ENCODE results near the gene ITGB2. TPM values are rescaled to one million over a fixed set of nuclear protein-coding genes. Genes with fewer than 3 reads are reported as not detected.

The ITGB2 gene
- total and polyA plus RNA-seq, 9 donors = 8.0 to 18.0 (median 13.4) TPM

GRCh38 chr21:44865561-44866280 lies 55.0 kb downstream of the ITGB2 start:
- DNase-seq = no peak
- 80% methylated on average over 7 of the region's 12 CpGs for WGBS (ENCODE audit: insufficient coverage)
- Histone ChIP-seq H3K27me3 (ENCODE audit: control insufficient read depth, insufficient read depth, low read length) (no peaks in the 10 kb centered on the region), H3K27ac (ENCODE audit: low read length) (no peak overlapping the region), H3K4me3 (ENCODE audit: low read length) (no peak overlapping the region), H3K9me3 (replicated peaks; ENCODE audit: control insufficient read depth, low read depth, low read length) (no peaks in the 10 kb centered on the region), H3K4me1 (ENCODE audit: control insufficient read depth, insufficient read depth, low read length) (peaks cover 28% of the 10 kb centered on the region), H3K36me3 (ENCODE audit: control insufficient read depth, insufficient read depth, low read length) (peaks cover 40% of the 10 kb centered on the region)

GRCh38 chr21:44862869-44863685 lies 57.6 kb downstream of the ITGB2 start:
- no peak overlapping the region for H3K27ac ChIP-seq (ENCODE audit: low read length)
- peaks cover 8% of the 10 kb centered on the region for H3K4me1 ChIP-seq (ENCODE audit: control insufficient read depth, insufficient read depth, low read length)
- WGBS (ENCODE audit: insufficient coverage) = 95% methylated on average over 18 of the region's 25 CpGs
- DNase-seq = no peak
- peaks cover 56% of the 10 kb centered on the region for H3K36me3 ChIP-seq (ENCODE audit: control insufficient read depth, insufficient read depth, low read length)
- H3K9me3 ChIP-seq (replicated peaks; ENCODE audit: control insufficient read depth, low read depth, low read length) = no peaks in the 10 kb centered on the region
- H3K27me3 ChIP-seq (ENCODE audit: control insufficient read depth, insufficient read depth, low read length) = no peaks in the 10 kb centered on the region
- H3K4me3 ChIP-seq (ENCODE audit: low read length) = no peak overlapping the region

GRCh38 chr21:44858791-44859190 lies 61.9 kb downstream of the ITGB2 start:
- Histone ChIP-seq H3K36me3 (ENCODE audit: control insufficient read depth, insufficient read depth, low read length) (peaks cover 67% of the 10 kb centered on the region), H3K9me3 (replicated peaks; ENCODE audit: control insufficient read depth, low read depth, low read length) (no peaks in the 10 kb centered on the region), H3K4me3 (ENCODE audit: low read length) (no peak overlapping the region), H3K4me1 (ENCODE audit: control insufficient read depth, insufficient read depth, low read length) (no peaks in the 10 kb centered on the region), H3K27ac (ENCODE audit: low read length) (no peak overlapping the region), H3K27me3 (ENCODE audit: control insufficient read depth, insufficient read depth, low read length) (no peaks in the 10 kb centered on the region)
- 88% methylated on average over 7 of the region's 10 CpGs for WGBS (ENCODE audit: insufficient coverage)
- no peak for DNase-seq

GRCh38 chr21:44858291-44858690 lies 62.4 kb downstream of the ITGB2 start:
- H3K4me1 ChIP-seq (ENCODE audit: control insufficient read depth, insufficient read depth, low read length) = no peaks in the 10 kb centered on the region
- H3K27me3 ChIP-seq (ENCODE audit: control insufficient read depth, insufficient read depth, low read length) = no peaks in the 10 kb centered on the region
- no peaks in the 10 kb centered on the region for H3K9me3 ChIP-seq (replicated peaks; ENCODE audit: control insufficient read depth, low read depth, low read length)
- H3K36me3 ChIP-seq (ENCODE audit: control insufficient read depth, insufficient read depth, low read length) = peaks cover 67% of the 10 kb centered on the region
- H3K27ac ChIP-seq (ENCODE audit: low read length) = no peak overlapping the region
- no peak for DNase-seq
- WGBS (ENCODE audit: insufficient coverage) = 89% methylated on average over 14 of the region's 15 CpGs
- no peak overlapping the region for H3K4me3 ChIP-seq (ENCODE audit: low read length)

GRCh38 chr21:44857127-44857892 lies 63.4 kb downstream of the ITGB2 start:
- peaks cover 71% of the 10 kb centered on the region for H3K36me3 ChIP-seq (ENCODE audit: control insufficient read depth, insufficient read depth, low read length)
- 90% methylated on average over 2 of the region's 16 CpGs for WGBS (ENCODE audit: insufficient coverage)
- DNase-seq = no peak
- no peak overlapping the region for H3K4me3 ChIP-seq (ENCODE audit: low read length)
- H3K27me3 ChIP-seq (ENCODE audit: control insufficient read depth, insufficient read depth, low read length) = no peaks in the 10 kb centered on the region
- H3K9me3 ChIP-seq (replicated peaks; ENCODE audit: control insufficient read depth, low read depth, low read length) = no peaks in the 10 kb centered on the region
- no peaks in the 10 kb centered on the region for H3K4me1 ChIP-seq (ENCODE audit: control insufficient read depth, insufficient read depth, low read length)
- no peak overlapping the region for H3K27ac ChIP-seq (ENCODE audit: low read length)

- no peak for DNase-seq
- Histone ChIP-seq H3K4me3 (ENCODE audit: low read length) (no peak overlapping the region), H3K4me1 (ENCODE audit: control insufficient read depth, insufficient read depth, low read length) (no peaks in the 10 kb centered on the region), H3K36me3 (ENCODE audit: control insufficient read depth, insufficient read depth, low read length) (peaks cover 71% of the 10 kb centered on the region), H3K27ac (ENCODE audit: low read length) (no peak overlapping the region), H3K9me3 (replicated peaks; ENCODE audit: control insufficient read depth, low read depth, low read length) (no peaks in the 10 kb centered on the region), H3K27me3 (ENCODE audit: control insufficient read depth, insufficient read depth, low read length) (no peaks in the 10 kb centered on the region)
- 83% methylated on average over 13 of the region's 17 CpGs for WGBS (ENCODE audit: insufficient coverage)
These were observed 64.6 kb downstream of the ITGB2 start for GRCh38 chr21:44856131-44856530.

GRCh38 chr21:44855572-44855971 lies 65.1 kb downstream of the ITGB2 start:
- Histone ChIP-seq H3K9me3 (replicated peaks; ENCODE audit: control insufficient read depth, low read depth, low read length) (no peaks in the 10 kb centered on the region), H3K36me3 (ENCODE audit: control insufficient read depth, insufficient read depth, low read length) (peaks cover 74% of the 10 kb centered on the region), H3K4me1 (ENCODE audit: control insufficient read depth, insufficient read depth, low read length) (no peaks in the 10 kb centered on the region), H3K4me3 (ENCODE audit: low read length) (no peak overlapping the region), H3K27ac (ENCODE audit: low read length) (no peak overlapping the region), H3K27me3 (ENCODE audit: control insufficient read depth, insufficient read depth, low read length) (no peaks in the 10 kb centered on the region)
- WGBS (ENCODE audit: insufficient coverage) = 93% methylated on average over 13 of the region's 14 CpGs
- DNase-seq = no peak

- Histone ChIP-seq H3K27ac (ENCODE audit: low read length) (no peak overlapping the region), H3K4me3 (ENCODE audit: low read length) (no peak overlapping the region), H3K36me3 (ENCODE audit: control insufficient read depth, insufficient read depth, low read length) (peaks cover 81% of the 10 kb centered on the region), H3K27me3 (ENCODE audit: control insufficient read depth, insufficient read depth, low read length) (no peaks in the 10 kb centered on the region), H3K9me3 (replicated peaks; ENCODE audit: control insufficient read depth, low read depth, low read length) (no peaks in the 10 kb centered on the region), H3K4me1 (ENCODE audit: control insufficient read depth, insufficient read depth, low read length) (no peaks in the 10 kb centered on the region)
- DNase-seq = no peak
- WGBS (ENCODE audit: insufficient coverage) = 86% methylated on average over 26 of the region's 31 CpGs
These were observed 65.8 kb downstream of the ITGB2 start for GRCh38 chr21:44854664-44855446.

GRCh38 chr21:44854391-44854663 lies 66.4 kb downstream of the ITGB2 start:
- no peak for DNase-seq
- H3K9me3 ChIP-seq (replicated peaks; ENCODE audit: control insufficient read depth, low read depth, low read length) = no peaks in the 10 kb centered on the region
- 100% methylated on average over 2 of the region's 14 CpGs for WGBS (ENCODE audit: insufficient coverage)
- peaks cover 83% of the 10 kb centered on the region for H3K36me3 ChIP-seq (ENCODE audit: control insufficient read depth, insufficient read depth, low read length)
- H3K4me3 ChIP-seq (ENCODE audit: low read length) = no peak overlapping the region
- H3K27me3 ChIP-seq (ENCODE audit: control insufficient read depth, insufficient read depth, low read length) = no peaks in the 10 kb centered on the region
- no peak overlapping the region for H3K27ac ChIP-seq (ENCODE audit: low read length)
- no peaks in the 10 kb centered on the region for H3K4me1 ChIP-seq (ENCODE audit: control insufficient read depth, insufficient read depth, low read length)

Data from muscle of leg (tissue), 11 donors.